Fibroblast of skin of left biceps (primary cell): ENCODE results near the gene TFRC.
"Not testable (repeated sequence)": the region's sequence is repeated elsewhere in the genome, so short reads cannot be mapped to it uniquely, and the experiment has no call there.

Source experiments
- DNase-seq, 2 experiments: peaks; one replicate each; pipeline ENCODE4 v3.0.0-alpha.2; 2013; ENCODE audit warnings: low read depth in 2 of 2

The TFRC gene

DNA sequence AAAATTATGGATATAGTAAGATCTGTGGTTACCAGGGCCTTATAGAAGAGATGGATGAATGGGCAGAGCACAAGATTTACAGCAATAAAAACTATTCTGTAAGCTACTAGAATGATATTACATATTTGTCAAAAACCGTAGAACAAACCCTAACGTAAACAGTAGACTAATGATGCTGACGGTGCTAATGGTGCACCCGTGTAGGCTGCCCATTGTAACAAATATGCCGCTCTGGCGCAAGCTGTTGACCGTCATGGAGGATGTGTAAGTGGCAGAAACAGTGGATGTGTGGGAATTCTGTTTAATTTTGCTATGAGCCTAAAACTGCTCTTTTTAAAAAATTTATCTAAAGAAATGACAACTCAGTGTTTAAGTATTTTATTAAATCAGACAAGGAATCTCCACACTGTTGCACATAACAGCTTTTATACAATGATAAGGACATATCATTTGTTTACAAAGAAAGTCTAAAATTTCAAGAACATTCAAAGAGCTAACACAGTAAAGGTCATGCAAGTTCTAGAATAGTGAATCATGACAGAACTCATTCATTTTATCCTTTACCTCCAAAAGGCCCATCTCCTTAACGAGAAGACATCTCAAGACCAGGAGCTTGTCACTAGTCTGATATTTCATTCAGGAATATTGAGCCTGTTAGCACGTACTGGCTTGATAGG is 32.8 kb downstream of the TFRC start:
- no peak for DNase-seq

DNA sequence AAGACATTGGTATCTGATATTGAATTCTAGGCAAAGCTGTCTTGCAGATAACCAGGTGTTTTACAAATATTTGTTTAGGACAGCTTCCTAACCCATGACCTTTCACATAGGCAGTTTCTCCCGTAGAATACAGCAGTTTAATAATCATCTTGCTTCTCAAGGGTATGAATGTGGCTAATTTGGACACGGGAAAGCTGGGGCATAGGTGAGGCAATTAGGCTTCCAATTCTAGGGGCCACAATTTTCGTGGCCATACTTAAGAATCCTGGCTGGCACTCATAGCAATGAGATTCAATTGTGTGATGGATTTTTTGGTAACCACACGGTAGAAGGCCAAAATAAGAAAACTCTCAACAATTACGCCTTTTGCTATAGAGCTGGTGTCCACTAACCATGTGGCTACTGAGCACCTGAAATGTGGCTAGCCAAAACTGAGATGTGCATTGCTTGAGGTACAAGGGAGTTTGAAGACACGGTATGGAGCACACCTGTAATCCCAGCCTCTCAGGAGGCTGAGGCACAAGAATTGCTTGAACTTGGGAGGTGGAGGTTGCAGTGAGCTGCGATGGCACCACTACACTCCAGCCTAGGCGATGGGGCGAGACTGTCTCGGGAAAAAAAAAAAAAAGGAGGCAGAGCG is 34.4 kb downstream of the TFRC start:
- DNase-seq = no peak

DNA sequence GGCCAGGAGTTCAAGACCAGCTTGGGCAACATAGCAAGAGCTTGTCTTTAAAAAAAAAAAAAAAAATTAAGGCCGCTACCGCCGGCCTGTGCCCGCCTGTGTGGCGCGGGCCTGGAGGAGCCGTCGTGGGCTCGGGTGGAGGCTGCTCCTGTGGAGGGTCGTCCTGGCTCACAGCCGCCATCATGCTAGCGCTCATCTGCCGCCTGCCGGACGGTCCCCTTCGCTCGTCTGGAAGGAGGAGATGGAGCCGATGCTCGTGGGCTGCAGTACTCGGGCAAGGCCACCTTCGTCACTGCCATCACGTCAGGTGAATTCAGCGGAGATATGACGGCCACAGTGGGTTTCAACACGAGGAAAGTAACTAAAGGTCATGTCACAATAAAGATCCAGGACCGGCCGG is 37.4 kb downstream of the TFRC start:
- no peak for DNase-seq

DNA sequence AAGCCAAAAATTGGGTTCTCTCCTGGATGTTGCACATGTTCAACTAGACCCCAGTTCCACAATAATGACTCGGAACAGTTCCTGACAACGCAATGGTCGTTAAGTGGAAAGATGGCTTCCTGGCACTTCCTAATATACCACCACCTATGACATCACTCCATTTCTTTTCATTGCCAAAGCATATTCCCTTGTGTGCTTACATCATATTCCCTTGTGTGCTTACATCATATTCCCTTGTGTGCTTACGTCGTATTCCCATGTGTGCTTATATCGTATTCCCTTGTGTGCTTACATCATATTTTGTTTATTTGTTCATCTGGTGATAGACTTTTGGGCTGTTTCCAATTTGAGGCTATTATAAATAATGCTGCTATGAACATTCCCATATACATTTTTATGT is 39.2 kb downstream of the TFRC start:
- no peak for DNase-seq

DNA sequence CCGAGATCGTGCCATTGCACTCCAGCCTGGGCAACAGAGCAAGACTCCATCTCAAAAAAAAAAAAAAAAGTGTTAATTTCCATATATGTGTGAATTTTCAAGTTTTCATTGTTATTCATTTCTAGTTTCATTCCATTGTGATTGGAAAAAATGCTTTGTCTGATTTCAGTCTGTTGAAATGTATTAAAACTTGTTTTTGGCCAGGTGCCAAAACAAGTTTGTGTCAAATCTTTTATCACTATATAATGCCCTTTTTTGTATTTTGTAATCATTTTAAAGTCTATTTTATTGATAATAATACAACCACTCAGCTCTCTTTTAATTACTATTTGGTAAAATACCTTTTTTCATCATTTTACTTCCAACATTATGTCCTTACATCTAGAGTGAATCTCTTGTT is 42.5 kb downstream of the TFRC start:
- DNase-seq = no peak

DNA sequence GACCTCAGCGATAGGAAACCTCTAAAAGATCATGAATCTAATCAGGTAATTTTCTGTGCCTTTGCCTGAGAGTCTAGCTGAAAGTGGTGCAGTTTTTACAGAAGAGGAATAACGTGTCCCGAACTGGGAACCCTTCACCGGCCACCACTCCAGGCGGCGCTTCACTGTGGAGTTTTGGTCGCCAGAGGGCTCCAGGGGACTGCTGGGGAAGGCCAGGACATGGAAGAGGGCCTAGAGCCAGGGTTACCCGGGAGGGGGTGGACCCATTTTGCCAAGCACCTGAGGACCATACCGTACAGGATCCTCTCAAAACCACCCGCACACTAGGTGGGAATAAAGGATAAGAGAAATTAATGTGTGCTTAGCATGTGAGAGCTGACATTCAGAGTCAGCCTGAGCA is 55.8 kb downstream of the TFRC start:
- DNase-seq = not testable (repeated sequence)

DNA sequence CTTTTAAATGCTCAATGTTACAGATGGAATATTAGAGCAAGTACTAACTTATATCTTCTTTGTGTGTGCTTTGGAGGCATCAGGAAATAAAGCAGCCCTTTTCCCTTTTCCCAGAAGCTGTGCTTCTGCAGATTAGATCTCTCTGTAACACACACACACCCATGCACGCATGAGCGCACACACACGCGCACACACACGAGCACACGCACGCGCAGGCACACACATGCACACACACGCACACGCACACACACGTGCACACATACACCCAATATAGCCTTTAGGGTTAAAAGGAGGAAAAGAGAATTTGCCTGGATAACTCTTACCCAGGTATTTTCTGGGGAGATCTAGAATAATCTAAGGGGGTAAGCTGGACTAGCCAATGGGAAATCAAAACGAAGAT is 56.9 kb downstream of the TFRC start:
- no peak for DNase-seq

DNA sequence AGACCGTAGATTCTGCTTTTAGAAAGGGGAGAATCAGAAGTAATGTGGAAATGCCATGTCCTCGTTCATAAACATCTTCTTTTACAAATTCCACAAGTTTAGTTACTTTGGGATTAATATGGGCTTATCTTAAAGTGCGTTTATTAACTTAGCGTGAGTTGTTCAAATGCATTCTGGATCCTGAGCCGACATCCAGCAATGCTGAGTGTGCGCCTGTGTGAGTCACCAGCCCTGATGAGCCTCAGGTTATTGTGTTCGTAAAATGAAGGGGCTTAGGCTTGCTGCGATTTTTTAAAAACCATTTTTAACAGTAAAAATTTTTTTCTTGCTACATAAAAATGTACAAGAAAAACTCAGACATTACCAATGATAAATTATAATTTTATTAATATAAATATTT is 57.9 kb downstream of the TFRC start:
- no peak for DNase-seq

DNA sequence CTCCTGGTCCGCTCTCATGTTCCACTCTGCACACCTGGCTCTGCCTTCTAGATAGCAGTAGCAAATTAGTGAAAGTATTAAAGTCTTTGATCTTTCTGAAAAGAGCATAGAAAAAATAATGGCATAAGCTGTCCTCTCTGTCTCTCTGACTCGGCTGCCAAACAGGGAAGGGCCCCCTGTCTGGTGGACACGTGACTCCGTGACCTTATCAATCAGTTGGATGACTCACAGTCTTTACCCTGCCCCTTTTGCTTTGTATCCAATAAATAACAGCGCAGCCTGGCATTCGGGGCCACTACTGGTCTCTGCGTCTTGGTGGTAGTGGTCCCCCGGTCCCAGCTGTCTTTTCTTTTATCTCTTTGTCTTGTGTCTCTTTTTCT is 59.4 kb downstream of the TFRC start:
- DNase-seq = not testable (repeated sequence)

DNA sequence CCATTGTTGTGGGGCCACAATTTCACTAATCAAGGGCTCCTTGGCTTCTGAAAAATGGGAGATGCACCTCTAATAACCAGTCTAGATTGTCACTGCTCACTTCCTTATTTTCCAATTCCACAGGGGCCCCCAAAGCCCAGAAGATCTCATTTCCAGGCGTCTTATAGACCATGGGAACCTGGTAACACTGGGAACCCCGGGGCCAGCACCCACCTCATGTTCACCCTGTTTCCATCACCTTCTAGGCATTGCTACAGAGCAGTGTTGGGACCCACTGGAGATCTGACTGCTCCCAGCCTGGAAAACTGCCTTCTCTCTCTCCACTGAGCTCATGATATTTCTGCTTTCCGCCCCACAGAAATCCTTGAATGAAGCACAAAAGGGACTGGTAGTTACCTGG is 61.5 kb downstream of the TFRC start:
- DNase-seq = no peak

DNA sequence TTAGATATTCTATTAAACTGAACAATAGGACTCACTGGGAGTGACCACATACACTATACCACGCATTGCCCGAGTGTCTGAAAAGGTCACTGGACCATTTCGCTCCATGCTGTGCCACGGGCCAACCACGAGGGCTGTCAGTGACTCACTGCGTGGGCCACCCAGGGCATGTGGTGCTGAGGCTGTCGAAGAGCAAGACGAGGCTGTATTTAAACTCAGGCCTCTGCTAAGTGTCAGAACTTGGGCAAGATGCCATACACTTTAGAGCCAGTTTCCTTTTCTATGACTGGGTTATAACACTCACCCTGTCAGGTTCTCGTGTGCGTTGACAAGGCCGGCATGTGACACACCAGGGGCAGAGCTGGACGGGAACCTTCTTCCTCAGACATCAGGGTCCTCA is 62.3 kb downstream of the TFRC start:
- not testable (repeated sequence) for DNase-seq

DNA sequence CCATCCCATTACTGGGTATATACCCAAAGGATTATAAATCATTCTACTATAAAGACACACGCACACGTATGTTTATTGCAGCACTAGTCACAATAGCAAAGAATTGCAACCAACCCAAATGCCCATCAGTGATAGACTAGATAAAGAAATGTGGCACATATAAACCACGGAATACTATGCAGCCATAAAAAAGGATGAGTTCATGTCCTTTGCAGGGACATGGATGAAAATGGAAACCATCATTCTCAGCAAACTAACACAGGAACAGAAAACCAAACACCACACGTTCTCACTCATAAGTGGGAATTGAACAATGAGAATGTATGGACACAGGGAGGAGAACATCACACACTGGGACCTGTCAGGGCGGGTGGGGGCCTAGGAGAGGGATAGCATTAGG is 63.7 kb downstream of the TFRC start:
- DNase-seq = not testable (repeated sequence)

DNA sequence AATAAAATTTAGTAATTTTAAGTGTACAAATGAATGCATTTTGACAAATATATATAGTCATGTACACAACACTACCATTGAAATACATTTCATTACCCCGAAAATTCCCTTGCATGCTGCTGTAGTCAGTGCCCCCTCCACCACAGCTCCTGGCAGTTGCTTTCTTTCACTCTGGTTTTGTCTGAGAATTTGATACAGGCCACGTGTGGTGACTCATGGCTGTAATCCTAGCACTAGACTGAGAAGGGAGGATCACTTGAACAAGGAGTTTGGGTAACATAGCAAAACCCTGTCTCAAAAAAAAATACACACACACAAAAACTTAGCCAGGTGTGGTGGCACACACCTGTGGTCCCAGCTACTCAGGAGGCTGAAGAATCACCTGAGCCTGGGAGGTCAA is 65.4 kb downstream of the TFRC start:
- DNase-seq = peak; percentile 11 to 17

DNA sequence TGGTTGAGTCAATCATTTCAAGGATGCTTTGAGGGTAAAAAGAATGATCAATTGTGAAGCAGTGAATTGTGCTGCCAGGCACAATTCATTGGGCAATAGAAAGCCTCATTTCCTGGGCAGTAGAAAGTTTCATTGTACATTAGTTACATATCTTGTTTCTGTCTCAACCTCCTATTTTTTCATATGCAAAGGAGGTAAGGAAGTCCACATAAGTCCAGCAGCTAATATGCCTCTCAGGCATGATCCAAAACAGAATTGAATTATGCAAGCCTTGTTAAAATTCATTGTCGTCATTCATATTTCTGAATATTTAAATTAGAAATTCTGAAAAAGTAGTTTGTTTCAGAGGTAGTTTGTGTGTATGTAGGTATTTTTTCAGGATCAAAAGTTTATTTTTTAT is 65.8 kb downstream of the TFRC start:
- no peak for DNase-seq

DNA sequence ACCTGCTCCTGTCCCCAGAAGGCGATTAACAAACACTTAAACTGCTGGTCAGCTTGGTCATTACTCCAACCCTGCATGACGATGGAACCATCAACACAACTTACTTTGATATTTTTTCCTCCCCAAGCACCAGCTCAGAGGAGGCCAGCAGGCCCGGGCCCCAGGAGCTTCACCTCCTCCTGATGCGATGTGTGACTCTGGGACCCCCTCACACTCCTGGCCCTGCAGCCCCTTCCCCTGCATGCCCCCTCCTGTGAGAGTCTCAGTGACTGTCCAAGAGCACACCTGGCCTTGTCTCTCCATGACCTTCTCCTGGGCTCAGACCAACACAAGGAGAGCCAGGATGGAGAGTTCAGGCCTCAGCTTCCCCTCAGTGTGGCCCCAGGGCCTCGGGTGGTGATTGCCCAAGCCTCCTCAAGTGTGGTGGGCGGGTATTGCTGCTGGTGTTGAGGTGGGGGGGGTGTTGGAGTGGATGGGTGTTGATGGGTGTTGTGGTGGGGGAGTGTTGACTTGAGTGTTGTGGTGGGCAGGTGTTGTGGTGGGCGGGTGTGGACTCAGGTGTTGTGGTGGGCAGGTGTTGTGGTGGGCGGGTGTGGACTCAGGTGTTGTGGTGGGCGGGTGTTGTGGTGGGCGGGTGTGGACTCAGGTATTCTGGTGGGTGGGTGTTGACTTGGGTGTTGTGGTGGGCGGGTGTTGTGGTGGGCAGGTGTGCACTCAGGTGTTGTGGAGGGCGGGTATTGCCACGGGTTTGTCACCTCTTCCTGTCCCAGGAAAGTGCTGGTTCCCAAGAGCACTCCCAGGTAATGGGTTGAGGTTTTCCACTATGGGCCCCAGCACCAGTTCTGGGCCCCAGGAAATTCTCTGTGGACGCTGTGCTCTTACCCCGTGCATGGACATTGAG is 68.1 kb downstream of the TFRC start:
- no peak for DNase-seq

DNA sequence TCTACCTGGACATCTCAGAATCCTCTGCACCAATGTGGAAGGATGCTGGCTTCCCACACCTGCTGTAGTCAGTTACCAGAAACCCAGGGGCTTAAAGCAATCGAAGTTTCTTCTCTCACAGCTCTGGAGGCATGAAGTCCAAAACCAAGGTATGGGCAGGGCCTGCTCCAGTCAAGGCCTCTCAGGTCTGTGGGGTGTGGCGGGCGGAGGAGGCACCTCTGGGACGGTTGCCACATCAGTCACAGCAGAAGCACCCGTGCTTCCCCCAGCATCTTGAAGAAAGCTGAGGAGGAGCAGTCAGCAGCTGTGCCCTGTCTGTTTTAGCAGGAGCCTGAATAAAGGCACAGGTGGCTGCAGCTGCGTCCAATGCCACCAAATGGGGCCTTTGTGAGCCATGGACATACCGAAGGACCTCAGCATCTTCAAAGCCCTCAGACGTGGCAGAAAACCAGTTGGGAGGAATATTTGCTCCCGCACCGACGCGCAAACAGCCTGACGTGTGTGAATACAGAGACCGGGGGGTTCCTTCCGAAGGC is 68.9 kb downstream of the TFRC start:
- no peak for DNase-seq

DNA sequence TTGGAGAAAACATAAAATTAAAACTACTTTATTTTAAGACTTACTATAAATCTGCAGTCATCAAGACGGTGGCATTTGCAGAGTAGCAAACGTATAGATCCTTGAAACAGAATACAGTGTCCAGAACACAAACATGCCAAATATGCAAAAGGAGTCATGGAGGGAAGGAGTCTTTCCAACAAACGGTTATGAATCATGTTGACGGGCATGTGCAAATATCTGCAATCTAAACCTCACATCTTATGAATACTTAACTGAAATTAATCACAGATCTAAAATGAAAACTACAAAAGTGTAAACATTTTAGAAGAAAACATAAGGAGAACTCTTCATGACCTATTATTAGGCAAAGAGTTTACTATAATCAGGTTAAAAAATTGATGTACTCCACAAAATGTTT is 69.4 kb downstream of the TFRC start:
- DNase-seq = no peak

DNA sequence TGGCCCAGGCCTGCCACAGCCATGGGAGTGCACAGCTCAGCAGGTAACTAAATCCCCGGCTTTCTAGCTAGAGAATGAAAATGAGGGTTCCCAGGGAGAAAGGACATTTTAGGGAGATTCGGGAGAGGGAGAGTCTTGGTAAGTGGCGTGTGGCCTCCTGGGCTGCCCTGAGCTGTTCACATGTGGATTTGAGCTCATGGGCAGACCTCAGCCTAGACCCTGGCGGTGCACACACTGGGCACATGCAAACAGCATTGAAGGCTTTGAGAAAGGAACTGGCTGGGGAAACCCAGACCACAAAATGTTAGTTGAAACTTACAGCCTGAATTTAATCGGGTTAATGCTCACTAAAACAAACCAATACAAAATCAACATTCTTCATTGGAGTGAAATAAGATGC is 72.4 kb downstream of the TFRC start:
- DNase-seq = no peak

DNA sequence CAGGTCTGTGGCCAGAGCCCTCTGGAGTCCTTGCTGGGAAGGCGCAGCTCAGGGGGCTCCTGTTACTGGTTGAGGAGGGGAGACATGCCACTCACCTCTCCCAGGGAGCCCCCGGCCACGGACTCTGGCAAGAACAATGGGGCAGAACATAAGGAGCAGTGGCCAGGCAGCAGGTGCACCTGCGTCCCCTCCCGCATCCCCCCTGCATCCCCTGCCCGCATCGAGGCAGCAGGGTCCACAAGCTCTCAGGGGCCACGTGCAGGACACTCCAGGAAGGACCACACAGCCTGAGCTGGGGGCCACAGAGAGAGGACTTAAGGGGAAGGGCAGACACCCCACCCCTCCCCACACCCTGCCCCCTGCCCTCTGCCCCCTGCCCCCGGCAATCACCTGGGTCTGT is 73.0 kb downstream of the TFRC start:
- no peak for DNase-seq

DNA sequence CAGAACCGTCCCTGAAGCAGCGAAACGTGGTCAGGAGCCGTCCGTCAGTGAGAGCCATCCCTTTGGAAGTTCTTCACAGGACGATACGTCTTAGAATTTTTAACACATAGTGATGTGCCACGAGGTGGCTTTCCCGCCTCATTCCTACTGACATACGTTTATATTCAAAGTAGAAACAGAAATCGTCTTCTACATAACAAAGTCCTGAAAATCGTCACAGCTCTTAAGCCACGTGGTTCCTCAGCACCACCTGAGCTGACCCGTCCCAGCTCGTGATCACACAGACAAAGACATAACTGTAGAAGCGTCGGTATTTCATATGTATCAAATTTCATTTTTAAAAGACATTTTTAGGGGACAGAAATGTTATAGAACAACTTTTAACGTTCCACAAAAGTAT is 73.5 kb downstream of the TFRC start:
- DNase-seq = no peak

DNA sequence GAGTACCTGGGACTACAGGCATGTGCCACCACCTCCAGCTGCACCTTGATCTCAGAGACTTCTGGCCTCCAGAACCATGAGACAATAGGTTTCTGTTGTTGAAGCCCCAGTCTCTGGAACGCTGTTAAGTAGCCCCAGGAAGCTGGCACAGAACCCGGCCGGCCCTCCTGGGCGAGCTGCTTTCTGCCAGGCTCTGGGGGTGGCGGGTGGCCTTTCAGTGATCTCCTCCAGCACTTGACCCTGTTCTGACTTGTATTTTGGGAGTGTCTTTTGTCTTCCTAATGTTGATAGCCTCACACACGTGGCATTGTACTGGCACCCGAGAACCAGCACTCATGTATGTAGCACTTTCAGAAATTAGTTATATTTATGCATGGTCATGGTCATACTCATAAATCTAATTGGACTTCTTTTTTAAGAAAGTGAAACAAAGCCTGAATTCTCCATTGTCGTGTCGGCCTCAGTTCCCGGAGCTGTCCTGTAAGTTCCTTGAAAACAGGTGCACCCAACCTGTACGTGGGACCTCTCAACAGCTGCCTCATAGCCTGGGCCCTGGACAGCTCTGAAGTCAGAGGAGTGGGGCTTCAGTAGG is 74.0 kb downstream of the TFRC start:
- DNase-seq = no peak

DNA sequence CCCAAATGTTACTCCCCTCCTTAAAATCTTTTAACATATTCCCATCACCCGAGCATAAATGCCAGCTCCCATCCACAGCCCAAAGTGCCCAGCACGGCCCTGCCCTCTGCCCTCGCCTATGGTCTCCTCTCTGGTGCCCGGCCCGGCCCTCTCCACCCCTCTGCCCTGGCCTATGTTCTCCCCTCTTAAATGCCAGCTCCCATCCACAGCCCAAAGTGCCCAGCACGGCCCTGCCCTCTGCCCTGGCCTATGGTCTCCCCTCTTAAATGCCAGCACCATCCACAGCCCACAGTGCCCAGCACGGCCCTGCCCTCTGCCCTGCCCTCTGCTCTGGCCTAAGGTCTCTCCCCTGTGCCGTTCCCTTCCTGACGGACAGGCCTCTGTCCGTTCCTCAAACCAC is 76.6 kb downstream of the TFRC start:
- DNase-seq = not testable (repeated sequence)
